PC-3 (cell line): Measurements from ENCODE around the gene ARHGAP8. TPM values are rescaled to one million over a fixed set of nuclear protein-coding genes. Genes with fewer than 3 reads are reported as not detected.
A peak's percentile ranks its signal among the peaks of the same experiment; 100 is the strongest.

Experiments
- ATAC-seq: fragments of 200-7000 bp; cut with Tn5 transposase; 2 replicates; pipeline ENCODE4 v1.9.1; 2020; ENCODE audit warnings: mild to moderate bottlenecking, moderate library complexity
- BruUV-seq: library from RNA; stranded (reverse); fragments of 400-500 nt; replicated peaks from 2 replicates; lab custom pipeline; 2021; lab: Mats Ljungman, UMichigan
- CTCF ChIA-PET: fragments of 300-600 bp; sonication (Branson Sonifier 250); formaldehyde crosslinking; loops from one replicate; lab custom pipeline; 2022; ENCODE audit warnings: antibody characterized with exemption; lab: Charles Lee
- POLR2A ChIA-PET: fragments of 300-600 bp; sonication (Branson Sonifier 250); formaldehyde crosslinking; loops from one replicate; lab custom pipeline; 2022; ENCODE audit warnings: antibody characterized with exemption; ENCODE audit not compliant: unreplicated experiment; lab: Charles Lee
- DNase-seq: peaks from one replicate; pipeline ENCODE4 v3.0.0-alpha.2; 2015
- H2AFZ ChIP-seq: fragments of 300-600 bp; sonication (generic); 2 replicates; pipeline ENCODE4 v1.6.0; 2016; ENCODE audit warnings: antibody characterized with exemption, low read length
- H3F3A ChIP-seq: fragments of 300-600 bp; sonication (generic); one replicate; pipeline ENCODE4 v1.6.0; 2017; ENCODE audit warnings: antibody characterized with exemption, low read length, control low read depth, mild to moderate bottlenecking; ENCODE audit not compliant: unreplicated experiment
- H3K27ac ChIP-seq: fragments of 300-600 bp; sonication (generic); 2 replicates; pipeline ENCODE4 v1.5.1; 2016; ENCODE audit warnings: mild to moderate bottlenecking, low read length
- H3K27me3 ChIP-seq: fragments of 300-600 bp; sonication (generic); 2 replicates; pipeline ENCODE4 v1.6.1; 2016; ENCODE audit warnings: low read length, mixed read lengths
- H3K36me3 ChIP-seq: fragments of 300-600 bp; sonication (generic); 2 replicates; pipeline ENCODE4 v1.6.1; 2016; ENCODE audit warnings: low read depth, mixed run types, low read length, mixed read lengths
- H3K4me1 ChIP-seq: fragments of 300-600 bp; sonication (generic); 2 replicates; pipeline ENCODE4 v1.5.1; 2016; ENCODE audit warnings: low read length; ENCODE audit not compliant: insufficient read depth
- H3K4me2 ChIP-seq: fragments of 300-600 bp; sonication (generic); 2 replicates; pipeline ENCODE4 v1.6.0; 2016; ENCODE audit warnings: low read length
- H3K4me3 ChIP-seq: fragments of 300-600 bp; sonication (generic); 2 replicates; pipeline ENCODE4 v1.5.1; 2016; ENCODE audit warnings: mild to moderate bottlenecking, low read length, mixed read lengths
- H3K79me2 ChIP-seq: fragments of 300-600 bp; sonication (generic); 2 replicates; pipeline ENCODE4 v1.6.1; 2017; ENCODE audit warnings: low read length, mixed read lengths
- H3K9ac ChIP-seq: fragments of 300-600 bp; sonication (generic); 2 replicates; pipeline ENCODE4 v1.6.0; 2016; ENCODE audit warnings: mild to moderate bottlenecking, low read length
- H3K9me2 ChIP-seq: fragments of 300-600 bp; sonication (generic); replicated peaks from 2 replicates; pipeline ENCODE4 v1.6.1; 2016; ENCODE audit warnings: mixed run types, low read length, mixed read lengths
- H3K9me3 ChIP-seq: fragments of 300-600 bp; sonication (generic); 2 replicates; pipeline ENCODE4 v1.6.1; 2016; ENCODE audit warnings: low read length, mixed read lengths
- H4K20me1 ChIP-seq: fragments of 300-600 bp; sonication (generic); 2 replicates; pipeline ENCODE4 v1.6.1; 2016; ENCODE audit warnings: low read length, mixed read lengths
- CTCF ChIP-seq: fragments of 300-600 bp; sonication (generic); conservative IDR thresholded peaks from 2 replicates; pipeline ENCODE4 v1.5.1; 2017; ENCODE audit warnings: antibody characterized with exemption, low read depth, mild to moderate bottlenecking, low read length
- EZH2 ChIP-seq: fragments of 300-600 bp; sonication (generic); IDR thresholded peaks from one replicate; pipeline ENCODE4 v1.6.1; 2017; ENCODE audit warnings: antibody characterized with exemption, mild to moderate bottlenecking, low read length; ENCODE audit not compliant: unreplicated experiment
- EZH2phosphoT487 ChIP-seq: fragments of 300-600 bp; sonication (generic); IDR thresholded peaks from 2 replicates; pipeline ENCODE4 v1.6.1; 2018; ENCODE audit warnings: mild to moderate bottlenecking, antibody characterized with exemption, low read length, borderline replicate concordance
- intact Hi-C: fragments of 100-400 bp; cut with micrococcal nuclease; formaldehyde crosslinking; loops from 2 replicates; pipeline ENCODE4 v1.9.0; 2023
- total RNA-seq: library from RNA; depleted of rRNA; stranded (reverse); fragments of >200 nt; gene quantifications from 2 replicates; pipeline ENCODE4 v1.2.3, GENCODE V29; 2014

The ARHGAP8 gene
- total RNA-seq, 1 experiment from 2014 or later: 30.9 TPM

- ChIA-PET CTCF (no interaction called here), POLR2A (no interaction called here)
- Histone ChIP-seq H3K4me2 (no peak overlapping the region), H3K27ac (no peak overlapping the region), H3K9ac (no peak overlapping the region), H3K9me2 (no peaks in the 10 kb centered on the region), H3K79me2 (no peaks in the 10 kb centered on the region), H3K9me3 (no peaks in the 10 kb centered on the region), H3F3A (no peaks in the 10 kb centered on the region), H3K4me3 (no peak overlapping the region), H3K36me3 (peaks cover 20% of the 10 kb centered on the region), H4K20me1 (no peaks in the 10 kb centered on the region), H3K4me1 (no peaks in the 10 kb centered on the region), H3K27me3 (no peaks in the 10 kb centered on the region), H2AFZ (no peak overlapping the region)
- ATAC-seq (no peak), DNase-seq (peak; percentile 8)
- BruUV-seq: no TSS peak
- intact Hi-C loops: no loop called here
- no peak for TF ChIP-seq EZH2phosphoT487
- TF ChIP-seq EZH2: no peak
- TF ChIP-seq CTCF: peak; percentile 54
Observed at GRCh38 chr22:44828193-44828592, 75.8 kb downstream of the ARHGAP8 start.

- Histone ChIP-seq H3K9me3 (0 out of 2 replicates have a peak, but pooled peaks cover 4% of the 10 kb centered on the region), H3F3A (no peaks in the 10 kb centered on the region), H3K27ac (no peak overlapping the region), H3K36me3 (peaks cover 34% of the 10 kb centered on the region), H3K79me2 (no peaks in the 10 kb centered on the region), H2AFZ (no peak overlapping the region), H3K4me1 (no peaks in the 10 kb centered on the region), H3K4me2 (no peak overlapping the region), H4K20me1 (no peaks in the 10 kb centered on the region), H3K27me3 (no peaks in the 10 kb centered on the region), H3K4me3 (no peak overlapping the region), H3K9me2 (no peaks in the 10 kb centered on the region), H3K9ac (no peak overlapping the region)
- CTCF ChIA-PET: no interaction called here
- no peak for TF ChIP-seq CTCF
- no peak for TF ChIP-seq EZH2
- TF ChIP-seq EZH2phosphoT487: no peak
- POLR2A ChIA-PET: no interaction called here
- ATAC-seq: no peak
- DNase-seq: no peak
- BruUV-seq: no TSS peak
- intact Hi-C loops: no loop called here
Observed at GRCh38 chr22:44831885-44832284, 79.5 kb downstream of the ARHGAP8 start.

- H3K9me3 ChIP-seq: 0 out of 2 replicates have a peak, but pooled peaks cover 4% of the 10 kb centered on the region
- H4K20me1 ChIP-seq: no peaks in the 10 kb centered on the region
- no peaks in the 10 kb centered on the region for H3K79me2 ChIP-seq
- no TSS peak for BruUV-seq
- H3K27ac ChIP-seq: no peak overlapping the region
- no peaks in the 10 kb centered on the region for H3K9me2 ChIP-seq
- no peaks in the 10 kb centered on the region for H3F3A ChIP-seq
- H2AFZ ChIP-seq: no peak overlapping the region
- TF ChIP-seq EZH2phosphoT487 (no peak), EZH2 (no peak), CTCF (no peak)
- DNase-seq: no peak
- no peaks in the 10 kb centered on the region for H3K27me3 ChIP-seq
- ChIA-PET POLR2A (no interaction called here), CTCF (no interaction called here)
- no peaks in the 10 kb centered on the region for H3K4me1 ChIP-seq
- ATAC-seq: no peak
- H3K4me3 ChIP-seq: no peak overlapping the region
- intact Hi-C loops: no loop called here
- H3K4me2 ChIP-seq: no peak overlapping the region
- no peak overlapping the region for H3K9ac ChIP-seq
- peaks cover 34% of the 10 kb centered on the region for H3K36me3 ChIP-seq
Observed at GRCh38 chr22:44834065-44834464, 81.7 kb downstream of the ARHGAP8 start.
